ENCODE results near the gene TUFT1.

The TUFT1 gene, protein sequence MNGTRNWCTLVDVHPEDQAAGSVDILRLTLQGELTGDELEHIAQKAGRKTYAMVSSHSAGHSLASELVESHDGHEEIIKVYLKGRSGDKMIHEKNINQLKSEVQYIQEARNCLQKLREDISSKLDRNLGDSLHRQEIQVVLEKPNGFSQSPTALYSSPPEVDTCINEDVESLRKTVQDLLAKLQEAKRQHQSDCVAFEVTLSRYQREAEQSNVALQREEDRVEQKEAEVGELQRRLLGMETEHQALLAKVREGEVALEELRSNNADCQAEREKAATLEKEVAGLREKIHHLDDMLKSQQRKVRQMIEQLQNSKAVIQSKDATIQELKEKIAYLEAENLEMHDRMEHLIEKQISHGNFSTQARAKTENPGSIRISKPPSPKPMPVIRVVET

DNA sequence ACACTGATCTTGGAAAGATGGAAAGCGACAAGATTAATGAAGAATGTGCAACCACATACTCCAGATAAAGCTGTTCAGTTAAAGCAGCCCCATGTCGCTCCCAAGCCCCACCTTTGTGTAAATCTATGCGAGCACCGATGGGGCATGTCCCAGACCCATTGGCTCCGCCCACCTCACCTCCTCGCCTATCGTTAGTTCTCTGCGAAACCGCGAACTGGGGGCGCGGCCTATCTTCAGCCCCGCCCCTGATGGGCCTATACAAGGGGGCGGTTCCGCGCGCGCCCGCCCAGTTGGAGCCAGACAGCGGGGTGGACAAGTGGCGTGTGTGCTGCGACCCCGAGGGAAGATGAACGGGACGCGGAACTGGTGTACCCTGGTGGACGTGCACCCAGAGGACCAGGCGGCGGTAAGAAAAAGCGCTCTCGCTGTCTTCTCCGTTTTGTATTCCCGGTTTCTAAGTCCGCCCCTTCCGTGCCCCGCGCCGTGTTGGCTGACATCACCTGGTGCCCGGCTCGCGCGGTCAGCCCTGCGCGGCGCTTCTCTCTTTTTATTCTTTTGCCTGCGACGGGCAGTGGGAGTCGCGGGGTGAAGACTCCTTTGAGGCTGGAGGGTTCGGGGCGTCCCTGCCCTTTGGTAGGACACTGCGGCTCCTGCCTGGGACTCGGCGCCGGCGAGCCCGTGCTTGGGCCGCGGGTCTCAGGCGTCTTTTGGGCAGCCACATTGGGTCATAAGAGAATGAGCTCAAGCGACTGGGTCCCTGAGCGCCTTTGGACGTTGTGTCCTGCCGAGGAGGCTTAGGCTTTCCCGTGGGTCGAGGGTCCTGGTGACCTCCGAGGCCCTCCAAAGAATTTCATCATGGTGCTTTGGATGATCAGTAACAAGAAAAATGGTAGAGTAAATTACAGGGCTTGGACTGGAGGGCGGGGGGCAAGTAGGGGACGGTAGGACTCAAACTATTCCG is at the start of gene TUFT1:
TUFT1 (plus strand) TSS at position 289 of the 961 bp plus-strand sequence; CDS start at position 347, 58 bp downstream.
- DNase-seq, result no peak

- no peak for DNase-seq
Observed at GRCh38 chr1:151491641-151492040, 48.5 kb upstream of the TUFT1 start.

DNA sequence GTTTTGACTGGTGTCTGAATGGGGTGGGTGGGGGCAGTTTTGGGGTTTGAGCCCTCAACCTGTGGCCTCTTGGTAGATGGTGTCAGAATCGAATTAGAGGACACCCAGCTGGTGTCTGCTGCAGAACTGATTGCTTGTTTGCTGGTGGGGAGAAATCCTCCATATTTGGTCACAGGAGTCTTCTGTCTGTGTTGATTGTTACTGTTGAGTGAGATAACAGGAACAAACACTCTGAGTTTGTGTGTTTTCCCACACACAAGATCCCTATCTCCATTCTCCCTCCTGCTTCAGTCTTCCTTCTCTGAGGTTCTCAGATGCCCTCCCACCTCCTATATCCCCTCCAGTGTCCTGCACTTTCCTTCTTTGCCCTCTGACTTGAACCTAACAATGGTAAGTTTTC is 48.0 kb upstream of the TUFT1 start:
- DNase-seq, result no peak

DNA sequence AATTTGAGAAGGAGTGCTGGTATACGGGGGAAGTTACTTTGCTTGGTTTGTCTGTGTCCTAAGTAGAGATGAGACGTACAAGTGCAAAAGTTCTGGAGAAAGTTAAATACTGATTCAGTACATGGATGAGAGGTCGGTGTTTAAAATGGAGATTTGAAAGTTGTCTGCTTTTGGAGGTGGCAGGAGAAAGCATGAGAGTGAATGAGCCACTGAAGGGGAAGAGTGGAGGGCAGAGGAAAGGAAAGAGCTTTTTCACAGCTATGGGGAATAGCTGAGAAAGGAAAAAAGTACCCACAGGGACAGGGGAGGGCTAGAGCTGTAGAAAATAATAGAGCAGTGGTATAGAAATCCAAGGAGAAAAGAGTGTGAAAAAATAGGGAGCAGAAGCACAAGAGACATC is 47.1 kb upstream of the TUFT1 start:
- DNase-seq, result no peak

- no peak for DNase-seq
Observed at GRCh38 chr1:151494741-151495281, 45.3 kb upstream of the TUFT1 start.

DNA sequence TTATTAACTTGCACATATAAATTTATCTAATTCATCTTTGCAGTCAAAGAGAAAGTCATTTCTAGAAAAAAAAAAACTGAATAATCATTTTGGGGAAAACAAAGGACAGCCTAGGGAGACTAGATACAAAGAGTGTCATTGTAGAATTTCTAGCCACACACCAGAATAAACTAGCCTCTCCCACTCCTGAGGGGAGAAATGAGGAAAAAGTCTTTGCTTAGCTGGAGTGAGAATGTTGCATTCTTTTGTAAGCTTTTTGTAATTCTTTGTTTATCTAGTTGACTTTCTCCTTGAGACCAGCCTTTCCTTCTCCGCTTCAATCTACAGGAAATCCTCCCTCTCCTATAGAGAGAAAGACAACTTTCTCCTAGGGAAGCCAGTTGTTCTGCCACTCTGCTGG is 44.8 kb upstream of the TUFT1 start:
- no peak for DNase-seq

GRCh38 chr1:151499365-151499764 is 40.7 kb upstream of the TUFT1 start:
- no peak for DNase-seq

- no peak for DNase-seq
Observed at GRCh38 chr1:151499930-151500329, 40.2 kb upstream of the TUFT1 start.

DNA sequence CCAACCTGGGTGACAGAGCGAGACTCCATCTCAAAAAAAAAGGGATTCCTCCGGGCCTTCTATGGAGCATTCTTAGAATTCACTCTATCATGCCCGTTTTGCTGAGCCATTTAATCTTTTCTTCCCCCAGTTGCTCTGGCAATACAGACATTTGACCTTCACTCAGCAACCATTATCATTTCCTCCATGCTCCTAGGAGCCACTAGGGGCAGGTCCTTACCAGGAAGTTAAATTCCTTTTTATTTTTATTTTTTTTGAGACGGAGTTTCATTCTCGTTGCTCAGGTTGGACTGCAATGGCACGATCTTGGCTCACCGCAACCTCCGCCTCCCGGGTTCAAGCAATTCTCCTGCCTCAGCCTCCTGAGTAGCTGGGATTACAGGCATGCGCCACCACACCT is 38.6 kb upstream of the TUFT1 start:
- DNase-seq, result no peak

GRCh38 chr1:151502035-151502700 is 37.9 kb upstream of the TUFT1 start:
- DNase-seq, result no peak

- DNase-seq, result no peak
Observed at GRCh38 chr1:151502859-151503780, 37.0 kb upstream of the TUFT1 start.

- DNase-seq, result no peak
Observed at GRCh38 chr1:151504252-151504651, 35.9 kb upstream of the TUFT1 start.

GRCh38 chr1:151504759-151505158 is 35.4 kb upstream of the TUFT1 start:
- DNase-seq, result no peak

DNA sequence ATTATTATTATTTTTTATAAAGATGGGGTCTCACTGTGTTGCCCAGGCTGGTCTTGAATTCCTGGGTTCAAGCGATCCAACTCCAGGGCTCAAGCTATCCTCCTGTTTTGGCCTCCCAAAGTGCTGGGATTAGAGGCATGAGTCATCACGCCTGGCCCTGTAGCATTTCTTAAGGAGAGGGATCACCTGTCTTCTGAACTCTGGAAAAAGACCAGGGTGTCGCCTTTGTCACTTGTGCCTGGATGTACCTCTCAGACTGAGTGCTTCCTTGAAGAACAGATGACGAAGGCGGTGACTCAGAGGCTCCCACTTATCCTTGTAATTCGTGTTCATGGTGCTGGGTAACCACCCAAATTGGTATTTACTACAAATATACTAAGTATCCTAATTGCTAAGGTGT is 31.3 kb upstream of the TUFT1 start:
- DNase-seq, result no peak

GRCh38 chr1:151509350-151510019 is 30.6 kb upstream of the TUFT1 start:
- no peak for DNase-seq

- DNase-seq, result no peak
Observed at GRCh38 chr1:151510020-151510405, 30.1 kb upstream of the TUFT1 start.

DNA sequence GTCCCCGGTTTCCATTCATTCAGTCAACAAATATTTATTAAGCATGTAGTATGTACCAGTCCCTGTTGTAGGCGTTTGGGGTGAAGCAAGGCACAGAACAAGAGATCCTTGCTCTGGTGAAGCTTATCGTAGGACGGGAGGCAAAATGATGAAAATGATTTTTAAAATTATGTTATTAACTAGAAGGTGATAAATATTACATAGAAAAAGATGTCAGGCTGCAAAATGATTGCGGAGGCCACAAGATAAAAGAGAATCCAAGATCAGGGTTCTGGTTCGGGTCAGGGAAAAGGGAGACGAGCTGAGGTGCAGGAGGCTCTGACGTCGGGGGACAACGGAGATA is 29.5 kb upstream of the TUFT1 start:
- no peak for DNase-seq

DNA sequence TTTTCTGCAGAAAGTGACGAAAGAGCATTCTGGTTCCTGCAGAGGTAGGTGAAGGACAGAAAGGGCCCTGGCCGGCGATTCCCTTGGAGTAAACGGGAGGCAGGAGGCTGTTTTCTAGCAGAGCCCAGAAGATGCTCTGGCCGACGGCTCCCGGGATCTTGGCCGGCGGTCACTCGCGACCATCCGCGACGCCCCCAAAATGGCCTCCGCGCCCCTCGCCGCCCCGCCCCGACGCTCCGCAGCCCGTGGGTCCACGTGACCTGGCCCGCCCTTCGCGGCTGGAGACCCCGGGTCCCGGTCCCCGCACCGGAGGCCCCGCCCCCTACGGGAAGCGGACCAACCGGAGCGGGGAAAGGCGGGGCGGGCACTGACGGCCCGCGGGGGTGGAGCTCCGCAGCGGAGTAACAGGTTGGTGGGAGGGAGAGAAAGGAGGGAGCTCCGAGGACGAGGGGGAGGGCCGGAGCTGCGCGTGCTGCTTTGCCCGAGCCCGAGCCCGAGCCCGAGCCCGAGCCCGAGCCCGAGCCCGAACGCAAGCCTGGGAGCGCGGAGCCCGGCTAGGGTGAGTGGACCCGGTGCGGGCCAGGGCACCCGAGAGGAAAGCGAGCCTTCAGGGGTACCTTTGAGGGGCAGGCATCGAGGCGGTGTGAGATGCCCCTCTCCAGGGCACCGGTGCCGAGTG is 29.0 kb upstream of the TUFT1 start, which contains the start of gene CGN:
CGN (plus strand) TSS at position 431 of the 679 bp plus-strand sequence. CDS start 7,133 bp downstream, outside the sequence.
- DNase-seq, result no peak

- no peak for DNase-seq
Observed at GRCh38 chr1:151511636-151512215, 28.4 kb upstream of the TUFT1 start.

DNA sequence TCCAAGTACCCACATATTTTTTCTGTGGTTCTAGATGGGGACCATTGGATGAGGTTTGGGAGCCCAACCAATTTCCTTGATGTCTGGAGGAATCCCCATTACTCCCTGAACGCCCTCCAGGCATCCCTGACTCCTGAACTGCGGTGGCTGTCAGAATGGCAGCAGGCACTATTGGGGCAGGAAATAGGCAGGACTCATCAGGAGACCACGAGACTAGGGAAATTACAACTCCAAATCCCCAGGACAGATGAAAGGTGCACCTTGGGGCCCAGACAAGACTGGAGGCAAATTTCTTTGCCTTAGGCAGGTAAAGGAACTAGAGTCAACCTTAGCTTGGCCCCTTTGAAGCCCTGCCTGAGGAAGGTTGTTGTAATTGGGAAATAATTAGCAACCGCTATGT is 27.8 kb upstream of the TUFT1 start:
- DNase-seq, result no peak
